Ascending aorta (tissue), 2 donors: ENCODE data around the gene PODNL1. TPM values are rescaled to one million over a fixed set of nuclear protein-coding genes. Genes with fewer than 3 reads are reported as not detected.
"Not testable (repeated sequence)": the region's sequence is repeated elsewhere in the genome, so short reads cannot be mapped to it uniquely, and the experiment has no call there.

Experiments used
- DNase-seq, 2 donors: peaks; one replicate each; pipeline ENCODE4 v3.0.0-alpha.2; 2019; ENCODE audit warnings: low spot score in 2 of 2
- H3K27ac ChIP-seq, 2 donors: fragments of 200-600 bp; sonication (generic); one replicate each; pipeline ENCODE4 v1.5.1; 2016 to 2017; ENCODE audit warnings: mild to moderate bottlenecking in 1 of 2
- H3K27me3 ChIP-seq: fragments of 200-600 bp; sonication (generic); one replicate; pipeline ENCODE4 v1.5.1; 2017
- H3K36me3 ChIP-seq, 2 donors: fragments of 200-600 bp; sonication (generic); one replicate each; pipeline ENCODE4 v1.5.1; 2016
- H3K4me1 ChIP-seq, 2 donors: fragments of 200-600 bp; sonication (generic); one replicate each; pipeline ENCODE4 v1.5.1; 2016 to 2017; ENCODE audit warnings: mild to moderate bottlenecking in 1 of 2
- H3K4me3 ChIP-seq, 2 donors: fragments of 200-600 bp; sonication (generic); one replicate each; pipeline ENCODE4 v1.5.1; 2016 to 2017; ENCODE audit warnings: mild to moderate bottlenecking in 1 of 2
- H3K9me3 ChIP-seq, 2 donors: fragments of 200-600 bp; sonication (generic); one replicate each; pipeline ENCODE4 v1.5.1; 2016
- CTCF ChIP-seq, 3 experiments: fragments of 200-600 bp in 2 of 3; fragments of 450-650 bp in 1 of 3; sonication (generic) in 2 of 3; IDR thresholded peaks; one replicate each; pipeline ENCODE4 v1.5.1; 2016 to 2019; ENCODE audit warnings: antibody characterized with exemption in 3 of 3, mild to moderate bottlenecking in 1 of 3, moderate library complexity in 1 of 3
- intact Hi-C: fragments of 100-400 bp; cut with DNase I; formaldehyde crosslinking; loops from one replicate; pipeline ENCODE4 v1.15.1; 2023
- total RNA-seq: library from RNA; depleted of rRNA; stranded (reverse); fragments of >200 nt; gene quantifications from one replicate; pipeline ENCODE4 v1.1.0, GENCODE V29; 2016

Gene PODNL1
- total RNA-seq, 1 donor from 2014 or later = 12.9 TPM

- peak; percentile 60 to 89 for DNase-seq
- intact Hi-C loops = loop anchor here (2.0 kb wide), 1 partner anchor 26 kb away; no protein-coding TSS in a partner anchor
- peak overlapping the region; percentile 58 to 75 for H3K4me3 ChIP-seq
- no peaks in the 10 kb centered on the region for H3K27me3 ChIP-seq
- no peaks in the 10 kb centered on the region for H3K9me3 ChIP-seq
- H3K4me1 ChIP-seq = peaks cover 4 to 18% of the 10 kb centered on the region in 2 donors
- H3K27ac ChIP-seq = peak overlapping the region; percentile 56 to 59
- TF ChIP-seq CTCF (IDR thresholded peaks at IDR 0.05) = no peak
- peaks cover 0 to 6% of the 10 kb centered on the region in 2 donors for H3K36me3 ChIP-seq
These were observed 40.4 kb upstream of the PODNL1 start for GRCh38 chr19:13978351-13979243.

GRCh38 chr19:13977803-13978202 lies 39.6 kb upstream of the PODNL1 start:
- TF ChIP-seq CTCF (IDR thresholded peaks at IDR 0.05) = no peak
- Histone ChIP-seq H3K36me3 (peaks cover 5% of the 10 kb centered on the region in 2 donors), H3K27me3 (no peaks in the 10 kb centered on the region), H3K9me3 (no peaks in the 10 kb centered on the region), H3K4me1 (peaks cover 4 to 18% of the 10 kb centered on the region in 2 donors), H3K4me3 (peak overlapping the region in 1 of 2 donors; percentile 75), H3K27ac (peak overlapping the region; percentile 56 to 59)
- intact Hi-C loops = loop anchor here (2.0 kb wide), 1 partner anchor 27 kb away; no protein-coding TSS in a partner anchor
- DNase-seq = no peak

DNA sequence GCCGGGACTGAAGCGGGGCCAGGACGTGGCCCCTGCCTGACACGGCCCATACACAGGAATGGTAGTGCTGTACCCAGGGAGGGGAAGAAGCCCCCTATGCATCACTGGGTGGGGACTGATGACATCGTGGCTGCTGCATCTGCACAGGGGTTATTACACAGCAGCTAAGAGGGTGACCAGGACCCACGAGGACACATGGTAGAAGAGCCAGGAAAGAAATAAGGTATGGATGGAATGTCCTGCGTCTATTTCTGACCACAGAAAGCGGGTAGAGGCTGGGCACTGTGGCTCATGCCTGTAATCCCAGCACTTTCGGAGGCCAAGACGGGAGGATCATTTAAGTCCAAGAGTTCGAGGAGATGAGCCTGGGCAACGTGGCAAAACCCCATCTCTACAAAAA lies 38.2 kb upstream of the PODNL1 start:
- H3K27ac ChIP-seq = no peak overlapping the region
- H3K9me3 ChIP-seq = no peaks in the 10 kb centered on the region
- no peaks in the 10 kb centered on the region for H3K27me3 ChIP-seq
- peaks cover 4 to 18% of the 10 kb centered on the region in 2 donors for H3K4me1 ChIP-seq
- no peak for DNase-seq
- no peak for TF ChIP-seq CTCF (IDR thresholded peaks at IDR 0.05)
- no peak overlapping the region for H3K4me3 ChIP-seq
- peaks cover 9 to 19% of the 10 kb centered on the region in 2 donors for H3K36me3 ChIP-seq
- intact Hi-C loops = no loop called here

DNA sequence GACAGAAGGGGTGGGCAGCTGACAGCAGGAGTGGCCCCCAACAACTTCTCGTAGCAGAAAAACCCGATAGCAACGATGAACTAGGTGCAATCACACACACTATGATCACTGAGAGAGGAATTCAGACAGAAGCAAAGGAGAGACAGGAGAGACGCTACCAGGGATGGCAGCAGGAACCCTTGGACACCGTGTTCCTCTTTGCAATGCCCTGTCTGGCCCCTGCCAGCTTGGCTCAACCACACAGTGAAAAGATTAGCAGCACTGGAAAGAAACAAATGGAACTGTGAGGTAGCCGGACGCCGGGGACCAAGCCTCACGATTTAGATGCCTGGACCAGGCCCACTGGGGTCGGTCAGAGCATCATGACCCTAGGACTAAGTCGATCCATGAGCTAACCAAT lies 37.7 kb upstream of the PODNL1 start:
- intact Hi-C loops = no loop called here

DNA sequence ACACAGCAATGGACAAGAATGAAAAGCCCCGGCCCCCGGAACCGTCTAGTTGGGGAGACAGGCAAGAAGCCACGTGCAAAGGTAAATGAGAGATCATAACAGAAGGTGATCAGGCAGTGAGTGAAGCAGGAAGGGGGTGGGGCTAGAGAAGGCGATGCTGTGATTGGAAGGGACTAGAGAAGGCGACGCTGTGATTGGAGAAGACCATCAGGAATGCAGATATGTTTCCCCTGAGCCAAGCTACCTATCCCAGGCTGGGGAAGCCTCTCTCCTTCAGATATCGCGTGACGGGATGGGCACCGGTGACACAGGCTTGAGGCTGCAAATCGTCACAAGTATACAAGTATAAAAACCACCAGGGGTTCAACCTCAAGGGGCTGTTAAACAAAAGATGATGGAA lies 35.9 kb upstream of the PODNL1 start:
- Histone ChIP-seq H3K4me3 (no peak overlapping the region), H3K4me1 (peaks cover 4 to 11% of the 10 kb centered on the region in 2 donors), H3K36me3 (peaks cover 21 to 28% of the 10 kb centered on the region in 2 donors), H3K27ac (no peak overlapping the region), H3K27me3 (no peaks in the 10 kb centered on the region), H3K9me3 (no peaks in the 10 kb centered on the region)
- DNase-seq = no peak
- intact Hi-C loops = no loop called here
- no peak for TF ChIP-seq CTCF (IDR thresholded peaks at IDR 0.05)

More for the DNA sequence above, 37.7 kb upstream of the PODNL1 start:
- H3K4me3 ChIP-seq = no peak overlapping the region
- peaks cover 4 to 18% of the 10 kb centered on the region in 2 donors for H3K4me1 ChIP-seq
- TF ChIP-seq CTCF (IDR thresholded peaks at IDR 0.05) = no peak
- H3K27ac ChIP-seq = no peak overlapping the region
- peaks cover 9 to 20% of the 10 kb centered on the region in 2 donors for H3K36me3 ChIP-seq
- H3K27me3 ChIP-seq = no peaks in the 10 kb centered on the region
- no peaks in the 10 kb centered on the region for H3K9me3 ChIP-seq
- DNase-seq = no peak

DNA sequence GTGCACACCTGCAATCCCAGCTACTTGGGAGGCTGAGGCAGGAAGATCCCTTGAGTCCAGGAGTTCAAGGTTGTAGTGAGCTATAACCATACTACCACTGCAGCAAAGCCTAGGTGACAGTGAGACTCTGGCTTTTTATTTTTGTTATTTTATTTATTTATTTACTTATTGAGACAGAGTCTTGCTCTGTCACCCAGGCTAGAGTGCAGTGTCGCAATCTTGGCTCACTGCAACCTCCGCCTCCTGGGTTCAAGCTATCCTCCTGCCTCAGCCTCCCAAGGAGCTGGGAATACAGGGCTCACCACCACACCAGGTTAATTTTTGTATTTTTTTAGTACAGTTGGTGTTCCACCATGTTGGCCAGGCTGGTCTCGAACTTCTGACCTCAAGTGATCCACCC lies 35.3 kb upstream of the PODNL1 start:
- DNase-seq, H3K9me3 ChIP-seq, H3K4me3 ChIP-seq, H3K4me1 ChIP-seq, intact Hi-C loops, H3K27me3 ChIP-seq, H3K27ac ChIP-seq: not testable (repeated sequence)
- peaks cover 27 to 34% of the 10 kb centered on the region in 2 donors for H3K36me3 ChIP-seq
